GM23338 (cell line): ENCODE data around the gene DAZL. TPM values are rescaled to one million over a fixed set of nuclear protein-coding genes. Genes with fewer than 3 reads are reported as not detected.

Source experiments
- ATAC-seq: fragments of 200-7000 bp; cut with Tn5 transposase; 3 replicates; pipeline ENCODE4 v1.9.1; 2020
- DNase-seq: peaks from one replicate; pipeline ENCODE4 v3.0.0-alpha.2; 2015; ENCODE audit warnings: low spot score
- H2AFZ ChIP-seq: fragments of 200-600 bp; sonication (generic); 2 replicates; pipeline ENCODE4 v1.8.0; 2016; ENCODE audit warnings: antibody characterized with exemption, mild to moderate bottlenecking, moderate library complexity
- H3F3A ChIP-seq: fragments of 200-600 bp; sonication (generic); replicated peaks from 2 replicates; pipeline ENCODE4 v1.8.0; 2017; ENCODE audit warnings: antibody characterized with exemption, mixed run types, low read depth
- H3K27ac ChIP-seq: fragments of 200-600 bp; sonication (generic); 2 replicates; pipeline ENCODE4 v1.6.1; 2016; ENCODE audit warnings: low read depth
- H3K27me3 ChIP-seq: fragments of 200-600 bp; sonication (generic); 2 replicates; pipeline ENCODE4 v1.8.0; 2016; ENCODE audit warnings: mild to moderate bottlenecking, mixed run types, moderate library complexity; ENCODE audit not compliant: insufficient read depth
- H3K36me3 ChIP-seq: fragments of 200-600 bp; sonication (generic); 2 replicates; pipeline ENCODE4 v1.8.0; 2016; ENCODE audit warnings: mild to moderate bottlenecking; ENCODE audit not compliant: insufficient read depth
- H3K4me1 ChIP-seq: fragments of 200-600 bp; sonication (generic); 2 replicates; pipeline ENCODE4 v1.8.0; 2016; ENCODE audit warnings: mild to moderate bottlenecking, moderate library complexity; ENCODE audit not compliant: insufficient read depth
- H3K4me2 ChIP-seq: fragments of 200-600 bp; sonication (generic); 2 replicates; pipeline ENCODE4 v1.7.1; 2017; ENCODE audit warnings: mixed run types
- H3K4me3 ChIP-seq: fragments of 200-600 bp; sonication (generic); 2 replicates; pipeline ENCODE4 v1.6.1; 2016; ENCODE audit warnings: mixed run types
- H3K79me2 ChIP-seq: fragments of 200-600 bp; sonication (generic); replicated peaks from 2 replicates; pipeline ENCODE4 v1.8.0; 2017; ENCODE audit warnings: mild to moderate bottlenecking; ENCODE audit not compliant: insufficient read depth
- H3K9me2 ChIP-seq: fragments of 200-600 bp; sonication (generic); 2 replicates; pipeline ENCODE4 v1.8.0; 2017; ENCODE audit not compliant: insufficient read depth
- H4K20me1 ChIP-seq: fragments of 200-600 bp; sonication (generic); replicated peaks from 2 replicates; pipeline ENCODE4 v1.8.0; 2017; ENCODE audit warnings: mild to moderate bottlenecking; ENCODE audit not compliant: insufficient read depth
- H3K27ac Mint-ChIP-seq: 2 replicates; pipeline ENCODE4 v1.8.0; 2020; ENCODE audit warnings: inconsistent platforms, mild to moderate bottlenecking, moderate library complexity, mixed read lengths
- H3K27me3 Mint-ChIP-seq: 3 replicates; pipeline ENCODE4 v1.8.0; 2022; ENCODE audit warnings: low read depth, mild to moderate bottlenecking, moderate library complexity, mixed read lengths, inconsistent platforms; ENCODE audit not compliant: insufficient read depth, poor library complexity
- H3K36me3 Mint-ChIP-seq: 3 replicates; pipeline ENCODE4 v1.8.0; 2021; ENCODE audit warnings: low read depth, mild to moderate bottlenecking, inconsistent platforms, moderate library complexity, mixed read lengths
- H3K4me1 Mint-ChIP-seq: 3 replicates; pipeline ENCODE4 v1.8.0; 2020; ENCODE audit warnings: mild to moderate bottlenecking, inconsistent platforms, mixed read lengths
- H3K4me3 Mint-ChIP-seq: 3 replicates; pipeline ENCODE4 v1.8.0; 2021; ENCODE audit warnings: moderate library complexity, mild to moderate bottlenecking, inconsistent platforms, mixed read lengths
- H3K9me3 Mint-ChIP-seq: 3 replicates; pipeline ENCODE4 v1.8.0; 2020; ENCODE audit warnings: moderate library complexity, mild to moderate bottlenecking, inconsistent platforms, mixed read lengths
- CREB1 ChIP-seq: fragments of 250-450 bp; sonication (Bioruptor Pico); IDR thresholded peaks from 2 replicates; pipeline ENCODE4 v1.5.0; 2020; ENCODE audit warnings: low read depth, mild to moderate bottlenecking, moderate library complexity
- CTCF ChIP-seq, 2 experiments: fragments of 200-600 bp in 1 of 2; sonication (generic) in 1 of 2; conservative IDR thresholded peaks; 2 replicates each; pipeline versions ENCODE4 v1.5.1 to v1.6.1; 2016 to 2017; ENCODE audit warnings: antibody characterized with exemption in 2 of 2, low read depth in 2 of 2, mild to moderate bottlenecking in 2 of 2, moderate library complexity in 1 of 2
- ETS1 ChIP-seq: IDR thresholded peaks from 2 replicates; pipeline ENCODE4 v1.6.1; 2016; ENCODE audit warnings: antibody characterized with exemption
- EZH2 ChIP-seq: fragments of 200-600 bp; sonication (generic); IDR thresholded peaks from one replicate; pipeline ENCODE4 v1.8.0; 2017; ENCODE audit warnings: antibody characterized with exemption, mild to moderate bottlenecking, low read depth; ENCODE audit not compliant: unreplicated experiment
- REST ChIP-seq: IDR thresholded peaks from one replicate; pipeline ENCODE4 v1.6.1; 2018; ENCODE audit warnings: antibody characterized with exemption; ENCODE audit not compliant: unreplicated experiment
- polyA plus RNA-seq: library from polyadenylated mRNA; unstranded; fragments of >200 nt; fragmentation: Nextera tagmentation; extraction: Ambion mirVana; gene quantifications from 2 replicates; pipeline ENCODE4 v1.2.1, GENCODE V29; 2016
- total RNA-seq: library from RNA; depleted of rRNA; stranded (reverse); fragments of >200 nt; shearing (Covaris generic); gene quantifications from 2 replicates; pipeline ENCODE4 v1.2.3, GENCODE V29; 2014

DAZL gene
- total and polyA plus RNA-seq, 2 experiments from 2014 or later = 3.2 to 5.3 TPM

- no peak for TF ChIP-seq REST
- no peak for TF ChIP-seq ETS1
Measured at GRCh38 chr3:16548721-16549120, 56.5 kb downstream of the DAZL start (continued).

GRCh38 chr3:16547561-16548357 lies 57.5 kb downstream of the DAZL start:
- Histone ChIP-seq H4K20me1 (no peaks in the 10 kb centered on the region), H3K4me3 (no peak overlapping the region), H3K4me2 (no peak overlapping the region), H3K4me1 (peaks cover 9% of the 10 kb centered on the region; the same call in 1 of the 2 replicates), H3F3A (no peaks in the 10 kb centered on the region), H3K27ac (no peak overlapping the region), H2AFZ (no peak overlapping the region), H3K27me3 (no peaks in the 10 kb centered on the region), H3K9me2 (no peaks in the 10 kb centered on the region), H3K79me2 (no peaks in the 10 kb centered on the region), H3K36me3 (no peaks in the 10 kb centered on the region)
- DNase-seq (no peak), ATAC-seq (no peak)
- peaks cover 11% of the 10 kb centered on the region; the same call in 2 of the 3 replicates for H3K4me1 Mint-ChIP-seq
- no peaks in the 10 kb centered on the region for H3K9me3 Mint-ChIP-seq
- peaks cover 6% of the 10 kb centered on the region for H3K27me3 Mint-ChIP-seq
- no peak overlapping the region for H3K4me3 Mint-ChIP-seq
- no peak for TF ChIP-seq CREB1 (CRISPR knock-in tag)
- TF ChIP-seq EZH2 = no peak
- TF ChIP-seq CTCF (conservative IDR thresholded peaks at IDR 0.05; ENCODE audit: low read depth in 2 of 2) = no peak
- H3K27ac Mint-ChIP-seq = no peak overlapping the region
- no peaks in the 10 kb centered on the region; the same call in 2 of the 3 replicates for H3K36me3 Mint-ChIP-seq
